ENCODE data around the gene WDR64.

Gene WDR64

GRCh38 chr1:241834733-241835377 is 182.8 kb downstream of the WDR64 start:
- no peak for DNase-seq (ENCODE audit: low read depth in 1 of 2, low spot score in 1 of 2)

DNA sequence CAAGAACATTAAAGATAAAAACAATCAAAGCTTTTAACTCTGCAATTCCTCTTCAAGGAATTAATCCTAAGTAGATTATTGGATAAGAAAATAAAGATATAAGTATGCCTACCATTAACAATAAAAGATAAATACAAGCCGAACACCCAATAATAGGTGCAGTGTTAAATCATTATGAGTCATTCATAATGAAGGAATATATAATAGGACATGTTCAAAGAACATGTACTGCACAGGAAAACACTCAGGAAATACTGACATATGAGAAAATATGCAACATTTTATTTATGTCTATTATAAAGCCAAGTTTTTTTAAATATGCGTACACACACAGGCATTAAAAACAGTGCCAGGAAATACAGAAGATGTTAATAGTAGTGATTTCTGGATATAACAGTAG is 184.9 kb downstream of the WDR64 start:
- no peak for DNase-seq (ENCODE audit: low read depth in 1 of 2, low spot score in 1 of 2)

DNA sequence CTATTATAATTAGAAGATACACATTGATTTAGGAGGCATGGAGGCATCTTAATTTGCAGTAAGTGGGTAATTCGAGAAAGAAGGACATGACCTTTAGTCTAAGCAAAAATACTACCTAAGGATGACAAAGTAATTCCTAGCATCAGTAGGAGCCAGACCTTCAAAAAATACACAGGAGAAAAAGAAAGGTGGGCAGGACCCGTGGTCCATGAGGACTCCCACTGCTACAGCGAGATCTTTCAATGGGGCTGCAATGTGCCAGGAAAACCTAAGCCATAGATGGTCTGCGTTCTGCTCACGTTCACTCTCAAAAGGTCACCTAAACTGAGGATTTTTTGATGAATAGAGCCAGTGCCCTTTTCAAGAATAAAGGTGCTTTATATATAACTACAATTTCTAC is 185.3 kb downstream of the WDR64 start:
- no peak for DNase-seq (ENCODE audit: low read depth in 1 of 2, low spot score in 1 of 2)

DNA sequence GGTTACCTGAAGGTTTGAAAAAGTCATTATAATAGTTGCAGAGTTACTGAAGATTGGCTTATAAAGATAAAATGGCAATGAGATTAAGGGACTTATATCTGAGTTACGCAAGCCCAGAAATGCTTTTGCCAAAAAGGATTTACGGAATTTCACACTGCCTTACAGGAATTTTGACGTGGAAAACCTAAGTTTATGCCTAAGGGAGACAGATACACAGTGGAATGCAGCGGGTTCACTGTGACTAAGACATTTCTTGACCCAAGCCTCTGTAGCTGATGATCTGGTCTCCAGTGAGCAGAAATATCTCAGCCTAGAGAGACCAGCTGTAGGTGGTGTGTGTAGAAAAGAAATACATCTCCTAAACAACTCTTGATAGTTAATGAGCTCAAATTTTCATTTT is 185.8 kb downstream of the WDR64 start:
- DNase-seq (ENCODE audit: low read depth in 1 of 2, low spot score in 1 of 2) = no peak

DNA sequence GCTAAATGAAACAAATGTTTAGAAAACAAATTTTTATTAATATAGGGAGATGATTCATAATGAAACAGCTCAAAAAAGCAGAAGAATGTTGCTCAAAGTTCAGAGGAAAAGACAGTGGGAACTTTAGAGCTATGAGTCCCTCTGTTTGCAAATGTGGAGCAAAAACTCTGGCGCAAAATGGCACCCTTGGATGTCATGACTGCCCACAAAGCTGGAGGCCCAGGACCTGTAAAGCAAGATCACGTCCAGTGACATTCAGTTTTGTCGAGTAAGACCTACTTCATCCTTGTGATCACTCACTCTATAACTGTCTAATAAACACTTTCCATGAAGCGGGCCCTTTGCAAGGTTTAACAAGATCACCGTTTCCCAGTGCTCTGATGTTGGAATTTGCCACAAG is 186.8 kb downstream of the WDR64 start:
- DNase-seq (ENCODE audit: low read depth in 1 of 2, low spot score in 1 of 2) = no peak

GRCh38 chr1:241839369-241839979 is 187.4 kb downstream of the WDR64 start:
- no peak for DNase-seq (ENCODE audit: low read depth in 1 of 2, low spot score in 1 of 2)

DNA sequence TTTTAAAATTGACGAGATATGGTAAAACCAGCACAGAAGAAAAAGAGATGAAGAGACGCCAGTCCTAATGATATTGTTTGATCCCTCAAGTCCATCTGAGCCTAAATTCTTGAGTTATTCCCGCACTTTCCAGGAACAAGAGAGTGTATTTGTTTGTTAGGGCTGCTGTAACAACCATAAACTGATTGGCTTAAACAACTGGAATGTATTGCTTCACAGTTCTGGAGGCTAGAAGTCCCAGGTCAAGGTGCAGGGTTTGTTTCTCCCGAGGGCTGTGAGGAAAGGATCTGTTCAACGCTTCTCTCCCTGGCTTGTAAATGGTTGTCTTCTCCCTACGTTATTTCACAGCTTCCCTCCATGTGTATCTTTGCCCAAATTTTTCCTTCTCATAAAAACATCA is 188.1 kb downstream of the WDR64 start:
- no peak for DNase-seq (ENCODE audit: low read depth in 1 of 2, low spot score in 1 of 2)

DNA sequence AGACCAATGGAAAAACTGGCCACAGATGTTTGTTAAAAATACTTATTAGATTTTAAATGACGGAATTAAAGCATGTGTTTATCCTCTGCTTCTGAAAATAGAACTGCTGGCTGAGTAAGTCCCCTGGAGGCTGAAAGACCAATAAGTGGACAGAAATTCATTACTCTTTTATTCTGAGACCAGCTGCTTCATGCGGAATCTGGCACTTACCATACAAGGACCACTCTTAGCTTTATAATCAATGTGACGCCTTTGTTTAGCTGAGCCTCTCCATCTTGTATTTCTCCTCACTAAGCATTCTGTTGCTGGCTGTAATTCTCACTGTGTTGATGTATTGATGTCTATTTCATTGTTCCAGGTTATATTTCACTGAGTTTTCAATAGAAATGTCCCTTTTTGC is 189.6 kb downstream of the WDR64 start:
- DNase-seq (ENCODE audit: low read depth in 1 of 2, low spot score in 1 of 2) = no peak

DNA sequence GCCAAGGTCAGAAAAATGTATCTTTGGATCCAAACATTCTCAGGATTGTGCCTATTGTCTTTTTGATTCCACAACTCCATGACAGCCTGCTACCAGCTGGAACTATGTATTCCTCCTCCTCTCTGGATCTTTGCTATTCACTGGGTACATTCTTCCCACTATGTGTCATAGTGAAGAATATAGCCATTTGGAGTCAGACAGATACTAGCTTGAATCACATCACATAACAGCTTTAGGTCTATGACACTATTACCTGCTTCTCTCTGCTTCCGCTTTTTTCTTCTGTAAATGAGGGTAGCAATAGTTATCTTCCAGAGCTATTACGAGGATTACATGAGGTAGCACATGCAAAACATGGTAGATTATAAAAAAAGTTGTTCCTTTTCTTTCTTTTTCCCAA is 190.5 kb downstream of the WDR64 start:
- DNase-seq (ENCODE audit: low read depth in 1 of 2, low spot score in 1 of 2) = no peak

GRCh38 chr1:241844593-241844992 is 192.5 kb downstream of the WDR64 start:
- DNase-seq (ENCODE audit: low read depth in 1 of 2, low spot score in 1 of 2) = no peak

GRCh38 chr1:241846375-241846774 is 194.3 kb downstream of the WDR64 start:
- DNase-seq (ENCODE audit: low read depth in 1 of 2, low spot score in 1 of 2) = no peak

GRCh38 chr1:241846862-241847539 is 194.9 kb downstream of the WDR64 start:
- DNase-seq (ENCODE audit: low read depth in 1 of 2, low spot score in 1 of 2) = no peak

DNA sequence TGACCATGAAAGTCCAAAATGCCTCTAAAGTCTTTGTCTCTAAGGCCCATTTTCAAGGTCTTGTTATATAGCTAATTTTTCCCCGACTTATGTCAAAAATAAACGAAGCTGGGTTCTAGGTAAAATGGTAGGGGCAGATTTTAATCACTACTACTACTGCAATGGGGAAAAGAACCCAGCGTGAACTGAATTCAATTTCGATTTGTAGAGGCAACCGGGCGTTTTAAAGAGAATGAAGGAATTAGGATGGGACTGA is 195.4 kb downstream of the WDR64 start:
- DNase-seq (ENCODE audit: low read depth in 1 of 2, low spot score in 1 of 2) = no peak

DNA sequence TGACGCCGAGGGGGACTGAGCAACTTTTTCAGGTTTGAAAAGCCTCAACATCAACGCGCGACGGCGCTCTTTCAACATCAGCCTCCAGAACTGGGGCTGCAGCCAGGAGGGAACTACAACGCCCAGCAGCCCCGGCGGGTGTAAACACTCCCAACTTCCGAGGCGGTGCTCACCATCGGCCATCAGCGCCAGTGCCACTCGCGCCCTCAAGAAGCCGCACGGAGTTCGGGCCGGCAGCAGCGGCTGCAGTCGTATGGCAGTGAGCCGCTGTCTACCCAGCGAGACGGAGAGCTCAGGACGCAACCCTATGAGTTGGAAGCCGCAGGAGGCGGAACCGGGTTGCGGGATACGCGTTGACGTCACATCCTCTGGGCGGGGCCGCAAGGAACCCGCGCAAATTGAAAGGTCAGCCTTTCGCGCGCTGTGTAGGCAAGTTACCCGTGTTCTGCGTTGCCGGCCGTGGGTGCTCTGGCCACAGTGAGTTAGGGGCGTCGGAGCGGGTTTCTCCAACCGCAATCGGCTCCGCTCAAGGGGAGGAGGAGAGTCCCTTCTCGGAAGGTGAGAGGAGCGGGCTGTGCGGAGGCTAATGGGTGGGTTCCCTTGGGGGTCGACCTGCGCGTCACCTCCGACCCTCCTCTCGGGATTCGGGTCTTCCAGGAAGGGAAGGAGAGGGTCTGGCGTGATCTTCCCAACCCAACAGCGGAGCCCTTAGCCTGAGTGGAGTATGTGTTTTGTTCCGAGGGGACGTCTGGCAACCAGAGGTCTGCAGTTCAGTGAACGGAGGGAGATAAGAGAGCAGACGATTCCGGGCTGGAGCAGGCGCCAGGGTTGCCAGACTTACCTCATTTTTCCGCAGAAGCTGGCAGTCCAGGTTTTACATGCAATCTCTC is 196.0 kb downstream of the WDR64 start, which contains the start of gene EXO1:
Gene EXO1 (plus strand): TSS at position 409 of the 890 bp plus-strand sequence. CDS start 2,222 bp downstream, outside the sequence.
- peak; percentile 80 to 81 for DNase-seq (ENCODE audit: low read depth in 1 of 2, low spot score in 1 of 2)

GRCh38 chr1:241848686-241849344 is 196.7 kb downstream of the WDR64 start:
- DNase-seq (ENCODE audit: low read depth in 1 of 2, low spot score in 1 of 2) = no peak

- DNase-seq (ENCODE audit: low read depth in 1 of 2, low spot score in 1 of 2) = no peak
Observed at GRCh38 chr1:241849345-241849695, 197.2 kb downstream of the WDR64 start.
